HG03039 (cell line): Measurements from ENCODE around the gene SMYD3.

Experiments used
- ATAC-seq: cut with Tn5 transposase; IDR thresholded peaks from one replicate; pipeline ENCODE4 v1.9.1; 2021; ENCODE audit warnings: mild to moderate bottlenecking, moderate library complexity; ENCODE audit not compliant: unreplicated experiment

Gene SMYD3

DNA sequence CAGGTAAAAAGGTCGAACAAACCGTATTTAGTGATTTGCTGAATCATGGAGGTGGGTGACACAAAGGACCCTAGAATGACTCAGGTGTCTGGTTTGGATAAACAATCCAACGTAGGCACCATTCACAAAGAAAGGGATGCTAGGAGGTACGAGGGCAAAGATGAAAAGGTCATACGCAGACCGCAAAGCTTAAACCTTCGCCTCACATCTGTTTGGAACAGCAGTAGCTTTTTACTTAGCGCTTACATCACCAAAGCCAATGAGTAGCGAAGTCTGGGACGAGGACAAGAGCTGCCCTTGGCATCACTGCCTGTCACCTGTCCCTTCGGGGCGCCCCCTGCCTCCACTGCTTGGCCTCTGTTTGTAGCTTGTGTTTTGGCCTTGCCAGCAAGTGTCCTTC lies 350.2 kb downstream of the SMYD3 start:
- ATAC-seq = no peak

DNA sequence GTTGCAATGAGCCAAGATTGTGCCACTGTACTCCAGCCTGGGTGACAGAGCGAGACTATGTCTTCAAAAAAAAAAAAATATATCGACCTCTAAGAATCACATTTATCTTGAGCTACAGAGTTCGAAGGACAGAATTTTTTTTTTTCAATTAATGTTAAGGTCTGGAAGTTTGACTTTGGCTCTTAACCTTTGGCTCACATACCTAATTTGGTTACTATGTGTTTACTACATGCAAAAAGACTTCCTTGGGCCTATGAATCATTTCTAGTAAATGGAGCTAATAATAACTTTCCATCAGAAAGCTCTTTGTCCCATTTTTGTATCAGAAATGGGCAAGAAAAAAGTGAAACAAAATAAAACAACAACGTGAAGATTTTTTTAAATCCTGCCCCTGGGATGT lies 351.2 kb downstream of the SMYD3 start:
- ATAC-seq = no peak

DNA sequence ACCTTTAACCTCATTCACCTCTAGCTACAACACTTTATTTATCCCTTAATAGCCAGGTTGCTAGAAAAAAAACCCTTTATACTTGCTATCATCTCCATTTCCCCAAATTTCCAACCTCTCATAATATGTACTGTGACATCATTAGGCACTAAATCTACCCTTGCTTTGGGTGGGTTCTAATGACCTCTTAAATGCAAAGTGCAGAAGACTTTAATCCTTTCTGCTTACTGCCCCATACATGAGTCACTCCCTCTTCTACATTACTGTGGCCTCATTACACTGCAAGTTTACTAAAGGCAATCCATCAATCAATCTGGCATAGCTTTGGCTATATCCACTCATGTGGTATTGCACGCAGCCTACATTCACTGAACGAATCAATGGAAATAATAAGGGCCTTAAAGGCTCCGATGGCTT lies 353.3 kb downstream of the SMYD3 start:
- no peak for ATAC-seq

DNA sequence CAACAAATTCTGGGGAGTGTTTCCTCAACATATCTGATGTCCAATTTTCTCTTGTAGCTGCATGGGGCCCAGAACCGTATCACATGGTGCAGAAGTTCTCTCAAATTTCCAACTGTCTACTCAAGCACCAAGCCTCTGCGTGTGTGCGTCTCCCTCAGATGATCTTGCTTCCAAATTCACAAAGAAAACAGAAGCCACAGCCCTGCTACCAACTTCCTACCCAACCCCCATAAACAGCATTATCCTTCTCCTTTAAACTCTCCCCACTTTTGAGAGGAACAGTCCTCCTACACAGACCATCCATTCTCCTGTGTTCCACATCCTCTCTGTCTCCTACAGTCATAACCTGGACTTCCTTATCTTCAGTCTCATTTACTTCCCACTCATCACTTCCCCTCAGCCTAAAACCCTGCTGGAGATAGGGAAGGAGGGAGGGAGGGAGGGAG lies 354.1 kb downstream of the SMYD3 start:
- ATAC-seq = no peak

DNA sequence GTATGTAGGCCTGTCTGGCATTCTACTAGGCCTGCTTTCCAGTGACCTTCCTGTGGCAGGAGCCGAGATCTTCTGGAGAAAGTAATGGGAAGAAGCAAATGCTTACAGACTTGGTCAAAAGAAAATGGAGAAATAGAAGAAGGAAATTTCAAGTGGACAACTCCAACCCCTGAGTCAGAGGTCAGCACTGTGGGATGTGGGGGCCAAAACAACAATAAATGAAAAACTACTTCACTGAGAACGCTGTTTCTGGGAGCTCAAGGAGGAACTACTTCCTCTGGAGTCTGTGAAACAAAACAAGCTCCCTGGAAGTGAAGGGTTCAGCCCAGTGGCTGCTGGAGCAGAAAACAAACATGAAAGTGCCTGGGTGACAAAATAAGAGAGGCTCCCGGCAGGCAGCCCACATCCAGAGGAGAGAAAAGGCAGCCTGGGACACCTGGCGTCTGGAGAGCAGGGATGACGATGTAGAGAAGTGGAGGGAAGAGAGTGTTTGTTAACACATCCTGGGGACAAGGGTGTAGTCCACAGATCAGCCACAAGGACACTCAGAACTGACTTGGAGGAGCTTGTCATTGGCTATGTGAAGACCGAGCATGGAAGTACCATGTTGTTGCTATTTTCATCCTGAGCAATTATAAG lies 355.2 kb downstream of the SMYD3 start:
- ATAC-seq = no peak

DNA sequence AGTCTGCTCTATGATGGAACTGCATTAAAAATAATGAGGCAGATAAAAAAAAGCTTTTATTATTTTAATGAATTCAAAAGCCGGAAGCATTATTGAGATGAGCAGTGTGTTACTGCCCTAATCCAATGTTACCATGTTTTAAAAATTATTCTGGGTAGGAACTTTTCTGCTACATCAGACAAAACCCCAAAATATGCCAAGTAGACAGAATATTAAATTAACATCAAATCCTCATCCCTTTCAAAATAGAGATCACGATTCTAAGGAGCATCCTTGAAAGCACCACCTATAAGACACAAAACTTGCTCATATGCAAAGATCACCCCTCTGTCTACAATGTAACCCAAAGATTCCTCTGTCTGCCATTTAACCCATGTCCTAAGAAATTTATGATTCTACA lies 357.5 kb downstream of the SMYD3 start:
- no peak for ATAC-seq

DNA sequence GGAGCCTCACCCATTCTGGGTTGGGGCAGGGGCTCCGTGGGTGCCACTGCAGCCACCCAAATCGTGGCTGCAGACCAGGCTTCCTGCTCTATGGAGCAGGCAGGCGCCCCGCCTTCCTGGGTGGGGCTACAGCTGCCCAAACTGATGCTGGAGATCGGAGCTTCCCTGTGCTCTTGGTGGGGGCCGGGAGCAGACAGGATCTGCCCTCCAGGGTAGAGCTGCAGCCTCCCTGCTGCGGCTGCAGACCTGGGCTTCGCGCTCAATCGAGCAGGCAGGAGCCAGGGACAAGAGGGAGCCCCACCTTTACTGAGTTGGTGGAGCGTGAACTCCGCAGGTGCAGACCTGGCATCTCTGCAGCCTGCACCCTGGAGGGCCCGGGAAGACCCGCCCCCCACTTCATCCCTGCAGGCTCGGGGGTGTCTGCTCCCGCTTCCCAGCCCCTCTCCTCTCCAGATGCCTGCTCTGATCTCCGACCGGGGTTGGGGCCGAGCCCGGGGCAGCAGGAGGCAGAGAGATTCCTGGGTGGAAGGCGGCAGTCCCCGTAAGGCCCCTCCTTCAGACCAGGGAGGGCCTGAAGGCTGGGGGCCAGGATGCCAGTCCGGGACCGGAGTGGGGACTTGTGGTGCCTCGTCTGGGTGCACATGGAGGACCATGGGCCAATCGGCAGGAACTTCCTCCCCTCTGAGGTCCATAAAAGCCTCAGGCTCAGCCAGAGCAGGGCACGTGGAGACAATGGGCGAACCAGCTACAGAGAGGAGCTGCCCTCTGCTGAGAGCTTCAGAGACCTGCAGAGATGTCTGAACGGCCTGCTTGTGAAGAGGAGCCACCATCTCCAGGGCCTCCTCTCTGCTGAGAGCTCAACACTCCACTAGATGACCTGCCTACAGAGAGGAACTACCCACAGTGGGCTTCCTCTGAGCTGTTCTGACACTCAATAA lies 359.3 kb downstream of the SMYD3 start:
- ATAC-seq = no peak

DNA sequence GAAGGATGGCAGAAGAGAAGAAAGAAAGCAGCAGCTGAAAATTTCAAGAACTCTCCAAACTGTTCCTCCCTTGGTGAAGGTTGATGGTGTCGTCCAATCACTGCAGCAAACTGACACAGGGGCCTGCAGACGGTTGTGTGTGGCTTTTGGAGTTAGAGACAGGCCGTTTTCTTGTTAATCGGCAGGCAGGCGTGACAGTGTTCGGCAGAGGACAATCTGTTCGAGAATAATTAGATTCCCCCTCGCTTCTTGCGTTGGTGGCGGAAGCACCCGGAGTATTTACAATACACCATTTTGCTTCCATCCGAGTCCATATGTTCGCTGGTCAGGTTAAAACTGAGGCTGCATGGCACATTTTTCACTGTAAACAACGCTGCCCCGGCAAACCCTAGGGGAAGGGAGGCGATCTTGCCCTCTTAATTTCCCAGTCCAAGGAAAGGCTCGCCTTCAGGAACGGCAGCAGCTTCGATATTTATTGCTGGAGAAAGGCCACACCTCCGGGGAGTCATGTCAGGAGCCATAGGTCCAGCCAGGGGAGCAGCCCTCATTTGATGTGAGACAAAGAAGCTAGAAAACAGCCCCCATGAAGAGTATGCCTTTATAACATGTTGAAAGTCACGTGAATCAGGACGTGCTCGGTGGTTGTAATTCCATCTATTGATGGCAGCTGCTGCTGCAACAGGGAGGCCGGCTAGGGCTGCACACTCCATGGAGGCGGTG lies 360.1 kb downstream of the SMYD3 start:
- ATAC-seq = no peak

DNA sequence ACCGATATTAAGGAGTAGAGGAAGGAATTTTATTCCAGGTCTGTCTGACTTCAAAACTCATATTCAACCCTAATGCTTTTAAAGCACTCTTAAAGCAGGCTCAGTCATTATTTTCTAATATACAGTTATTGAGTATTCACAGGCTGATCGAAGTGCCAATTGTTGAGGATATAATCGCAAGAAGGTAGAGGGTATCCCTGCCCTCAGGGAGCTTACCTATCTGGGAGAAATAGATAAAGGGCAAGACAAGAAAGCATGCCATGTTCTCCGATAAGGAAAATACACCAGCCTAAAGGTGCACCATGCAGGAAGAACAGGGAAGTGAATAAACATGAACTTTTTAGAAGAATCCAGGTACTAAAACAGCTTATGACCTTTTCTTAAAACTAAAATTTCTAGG lies 361.2 kb downstream of the SMYD3 start:
- ATAC-seq = no peak

DNA sequence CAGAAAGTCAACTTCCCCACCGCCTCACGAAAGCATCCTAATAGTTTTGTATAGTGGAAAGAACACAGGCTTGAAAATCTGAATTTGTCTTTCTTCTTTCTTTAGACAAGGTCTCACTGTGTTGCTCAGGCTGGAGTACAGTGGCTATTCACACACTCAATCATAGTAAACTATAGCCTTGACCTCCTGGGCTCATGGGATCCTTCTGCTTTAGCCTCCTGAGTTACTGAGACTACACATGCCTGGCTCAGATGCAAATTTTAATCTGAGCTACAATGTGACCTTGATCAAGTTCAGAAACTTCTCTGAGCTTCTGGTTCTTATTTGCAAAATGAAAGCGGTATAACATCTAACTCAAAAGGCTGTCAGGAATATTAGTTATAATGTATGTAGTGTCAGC lies 362.1 kb downstream of the SMYD3 start:
- no peak for ATAC-seq

DNA sequence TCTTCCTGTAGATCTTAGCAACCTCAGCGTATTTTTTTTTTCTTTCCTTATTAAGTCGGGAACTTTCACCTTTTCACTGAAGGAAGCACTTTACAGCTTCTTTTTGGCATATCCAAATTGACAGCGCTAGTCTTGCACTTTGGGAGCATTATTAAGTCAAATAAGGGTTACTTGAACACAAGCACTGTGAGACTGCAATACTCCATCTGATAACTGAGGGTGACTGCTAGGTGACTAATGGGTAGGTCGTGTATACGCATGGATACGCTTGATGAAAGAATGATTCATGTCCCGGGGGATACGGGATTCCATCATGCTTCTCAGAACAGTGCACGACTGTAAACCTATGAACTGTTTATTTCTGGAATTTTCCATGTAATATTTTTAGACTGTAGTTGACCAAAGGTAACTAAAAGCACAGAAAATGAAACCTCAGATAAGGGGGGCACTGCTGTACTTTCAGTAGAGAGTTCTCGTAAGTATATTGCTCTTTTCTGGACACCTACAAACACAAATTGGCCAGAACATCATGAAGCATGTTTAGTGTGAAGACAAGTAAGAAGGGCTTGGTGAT lies 364.7 kb downstream of the SMYD3 start:
- ATAC-seq = no peak

DNA sequence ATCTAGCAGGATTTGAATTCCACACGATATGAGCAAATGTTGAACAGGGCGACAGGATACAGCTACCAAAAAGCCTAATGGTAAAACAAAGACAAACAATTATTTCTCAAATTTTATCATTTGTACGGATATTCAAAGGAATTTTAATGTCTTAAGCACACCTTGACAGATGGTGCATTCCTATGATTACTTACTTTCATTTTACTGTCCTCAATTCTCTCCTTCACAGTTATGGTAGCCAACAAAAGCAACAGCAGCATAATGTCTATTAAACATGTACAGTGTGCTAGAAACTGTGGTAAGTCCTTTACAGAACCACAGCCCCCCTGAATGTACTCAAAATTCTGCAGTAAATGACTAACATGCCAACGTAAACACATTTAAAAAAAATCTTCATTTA lies 365.8 kb downstream of the SMYD3 start:
- ATAC-seq = no peak

DNA sequence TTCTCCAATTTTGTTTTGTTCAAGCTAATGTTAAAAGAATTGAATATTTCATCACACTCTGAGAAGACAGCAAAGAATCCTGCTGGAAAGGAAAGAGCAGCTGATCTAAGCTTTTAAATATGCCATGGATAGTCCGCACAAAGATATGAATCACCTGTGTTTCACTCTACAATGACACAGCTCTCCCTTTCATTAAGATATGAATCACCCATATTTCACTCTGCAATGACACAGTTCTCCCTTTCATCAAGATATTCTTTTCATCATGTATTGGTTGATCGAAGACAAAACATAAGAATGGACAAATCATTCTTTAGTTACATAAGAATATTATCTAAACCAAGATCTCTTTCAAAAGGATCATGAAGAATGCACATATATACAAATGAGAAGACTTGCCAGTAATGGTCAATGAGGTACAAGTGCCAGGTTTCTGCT lies 367.3 kb downstream of the SMYD3 start:
- no peak for ATAC-seq

DNA sequence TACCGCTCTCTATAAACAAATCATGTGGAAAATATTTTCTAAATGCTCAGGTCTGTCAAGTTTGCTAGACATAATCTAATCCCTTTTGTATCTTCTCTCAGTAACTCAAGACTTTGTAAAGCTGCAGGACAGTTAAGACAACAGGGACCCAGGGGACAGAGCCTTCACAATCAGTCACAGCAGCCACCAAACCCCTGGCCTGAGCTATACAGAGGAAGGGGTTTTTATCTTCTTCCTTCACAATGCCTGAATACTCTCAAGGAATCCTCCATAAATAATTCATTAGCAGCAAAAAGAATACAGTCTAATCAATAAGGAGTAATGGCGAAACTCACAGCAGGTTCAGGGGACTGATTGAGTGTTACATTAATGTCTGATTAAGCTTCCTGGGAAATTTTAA lies 368.3 kb downstream of the SMYD3 start:
- ATAC-seq = no peak

DNA sequence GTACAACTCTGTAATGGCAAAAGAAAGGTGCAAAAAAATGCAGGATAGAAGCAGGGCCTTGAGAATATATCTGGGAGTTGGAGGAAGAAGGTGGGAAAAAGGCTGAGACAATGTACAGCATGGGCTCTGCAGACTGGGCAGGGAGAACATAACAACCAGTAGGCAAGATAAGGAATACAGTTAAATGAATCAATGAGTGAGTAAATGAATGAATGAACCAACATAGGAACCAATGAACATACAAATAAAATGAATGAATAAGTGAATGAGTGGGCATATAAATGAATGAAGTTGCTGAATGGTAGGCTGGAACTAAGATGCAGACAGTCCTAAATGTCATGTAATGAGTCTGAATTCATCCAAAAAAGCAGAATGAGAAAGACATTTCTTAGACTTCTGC lies 370.6 kb downstream of the SMYD3 start:
- ATAC-seq = no peak

DNA sequence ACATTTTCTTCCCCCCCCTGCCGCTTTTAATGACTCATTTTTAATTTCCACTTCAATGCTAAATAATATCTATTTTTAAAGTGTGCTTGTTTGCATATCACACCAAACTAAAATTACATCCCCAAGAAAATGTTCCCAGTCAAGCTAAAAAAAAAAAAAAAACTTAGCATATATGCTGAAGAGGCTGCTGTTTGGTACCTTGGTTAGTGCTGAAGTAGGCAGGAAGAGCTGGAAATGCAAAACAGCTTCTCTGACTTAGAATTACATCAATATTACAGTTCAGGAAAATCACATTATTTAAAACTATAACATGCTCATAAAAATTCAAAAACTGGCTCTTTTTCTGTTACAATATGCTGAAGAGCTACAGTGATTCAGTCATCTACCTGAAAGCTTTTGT lies 372.3 kb downstream of the SMYD3 start:
- ATAC-seq = no peak

DNA sequence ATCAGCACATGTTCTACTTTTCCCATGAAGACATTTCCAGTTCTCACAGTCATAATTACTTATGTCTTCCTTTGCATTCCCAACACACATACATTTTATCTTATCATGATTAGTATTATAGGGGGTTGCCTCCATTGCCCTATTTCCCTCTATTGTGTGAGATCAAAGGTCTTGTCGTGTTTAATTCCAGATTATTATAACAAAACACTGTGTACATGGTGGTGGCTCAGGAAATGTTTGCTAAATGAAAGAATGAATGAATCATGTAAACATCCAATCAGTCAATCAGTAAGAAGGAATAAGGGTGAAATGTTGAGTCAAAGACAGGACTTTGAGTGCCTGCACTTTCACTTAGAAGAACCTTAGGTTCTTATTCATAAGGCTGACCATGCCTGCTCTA lies 376.0 kb downstream of the SMYD3 start:
- no peak for ATAC-seq

DNA sequence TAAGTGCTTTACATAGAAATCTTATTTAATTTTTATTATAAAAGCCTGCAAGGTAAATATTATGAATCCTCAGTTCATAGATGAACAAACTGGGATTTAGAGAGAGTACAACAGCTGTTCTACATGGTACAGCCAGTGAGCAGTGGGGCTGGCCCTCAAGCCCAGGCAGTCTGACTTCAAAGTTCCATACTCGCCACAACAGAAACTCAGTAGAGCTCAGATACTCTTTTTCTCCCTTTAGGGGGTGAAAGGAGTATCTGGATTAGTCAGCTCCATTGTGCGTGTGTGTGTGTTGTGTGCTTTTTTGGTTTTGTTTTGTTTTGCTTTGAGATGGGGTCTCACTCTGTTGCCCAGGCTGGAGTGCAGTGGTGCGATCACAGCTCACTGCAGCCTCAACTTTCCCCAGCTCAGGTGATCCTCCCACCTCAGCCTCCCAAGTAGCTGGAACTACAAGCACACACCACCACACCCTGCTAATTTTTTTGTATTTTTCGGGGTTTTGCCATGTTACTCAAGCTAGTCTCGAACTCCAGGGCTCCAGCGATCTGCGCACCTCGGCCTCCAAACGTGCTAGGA lies 378.5 kb downstream of the SMYD3 start:
- ATAC-seq = no peak

DNA sequence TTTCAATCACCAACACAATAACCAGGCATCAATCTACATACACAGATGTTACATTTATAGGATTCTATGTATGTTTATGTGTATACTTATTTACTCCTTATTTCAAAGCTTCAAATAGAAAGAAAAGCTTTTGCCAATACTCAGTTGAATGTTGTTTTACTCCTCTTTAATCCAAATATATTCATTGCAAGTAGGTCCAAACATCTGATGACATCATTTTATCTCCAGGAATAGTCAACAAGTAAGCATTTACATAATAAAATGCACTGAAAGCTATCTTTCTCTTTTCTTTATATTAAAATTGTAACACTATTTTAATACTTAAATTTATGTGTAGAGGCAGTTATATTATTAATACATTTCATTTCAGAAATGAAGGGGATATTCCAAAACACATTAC lies 380.5 kb downstream of the SMYD3 start:
- ATAC-seq = no peak

DNA sequence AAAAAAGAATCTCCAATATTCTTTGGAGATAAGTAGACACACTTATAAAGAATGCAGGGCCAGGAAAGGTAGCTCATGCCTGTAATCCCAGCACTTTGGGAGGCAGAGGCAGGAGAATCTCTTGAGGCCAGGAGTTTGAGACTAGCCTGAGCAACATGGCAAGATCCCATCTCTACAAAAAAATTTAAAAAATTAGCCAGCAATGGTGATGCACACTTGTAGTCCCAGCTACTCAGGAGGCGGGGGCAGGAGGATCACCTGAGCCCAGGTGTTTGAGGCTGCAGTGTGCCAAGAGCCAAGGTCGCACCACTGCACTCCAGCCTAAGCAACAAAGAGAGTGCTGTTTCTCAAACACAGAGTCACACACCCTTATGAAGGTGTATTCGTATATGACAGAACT lies 385.0 kb downstream of the SMYD3 start:
- no peak for ATAC-seq

DNA sequence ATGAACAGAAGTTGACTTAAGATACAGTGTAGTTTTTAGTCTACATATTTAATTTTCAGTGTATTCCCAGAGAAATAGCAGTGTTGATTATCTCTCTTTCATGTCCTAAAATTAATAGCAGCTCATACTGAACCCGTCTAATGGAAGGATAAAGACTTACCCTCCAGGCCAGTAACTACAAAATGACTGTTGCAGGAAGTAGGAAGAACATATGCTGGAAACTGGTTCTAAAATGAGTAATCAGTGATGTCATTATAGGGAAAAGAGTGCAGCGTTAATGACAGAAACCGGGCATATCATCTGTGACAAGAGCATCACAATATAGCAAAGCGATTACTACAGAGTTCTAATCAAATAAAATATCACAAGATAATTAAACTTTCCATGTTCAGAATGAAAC lies 385.5 kb downstream of the SMYD3 start:
- ATAC-seq = no peak
